Testis (tissue), 2 donors: ENCODE results near the gene CSF1R.

Source experiments
- CTCF ChIP-seq, 3 experiments: fragments of 450-650 bp in 2 of 3; fragments of 200-600 bp in 1 of 3; sonication (generic) in 1 of 3; IDR thresholded peaks; one replicate each; pipeline ENCODE4 v1.5.1; 2016 to 2019; ENCODE audit warnings: antibody characterized with exemption in 3 of 3, mild to moderate bottlenecking in 2 of 3, moderate library complexity in 1 of 3
- POLR2A ChIP-seq: fragments of 450-650 bp; IDR thresholded peaks from one replicate; pipeline ENCODE4 v1.6.1; 2017; ENCODE audit warnings: antibody characterized with exemption, mild to moderate bottlenecking, moderate library complexity

- TF ChIP-seq CTCF (IDR thresholded peaks at IDR 0.05) (no peak), POLR2A (no peak)
Observed at GRCh38 chr5:150081541-150082283, 4.6 kb downstream of the CSF1R start.
